ENCODE measurements around the gene SUPT3H.

- TF ChIP-seq CTCF (IDR thresholded peaks at IDR 0.05) = no peak
- no peak for TF ChIP-seq EZH2 (IDR thresholded peaks at IDR 0.05; ENCODE audit: borderline replicate concordance, insufficient read depth, low read depth, low read length, poor library complexity, severe bottlenecking)
Observed at GRCh38 chr6:45255434-45255833, 122.3 kb downstream of the SUPT3H start.

All from B cell (primary cell).